SK-N-SH treated with all-trans-retinoic acid at 6 μM for 48 hours (cell line): Measurements from ENCODE around the gene CLEC12A.
"Not testable (repeated sequence)": the region's sequence is repeated elsewhere in the genome, so short reads cannot be mapped to it uniquely, and the experiment has no call there.

ENCODE experiments used
- ATAC-seq: fragments of 200-7000 bp; cut with Tn5 transposase; 3 replicates; pipeline ENCODE4 v1.9.1; 2020; ENCODE audit warnings: mild to moderate bottlenecking, moderate library complexity
- ARNTL ChIP-seq: fragments of 450-650 bp; formaldehyde crosslinking; IDR thresholded peaks from 2 replicates; pipeline ENCODE4 v1.5.0; 2020; ENCODE audit warnings: low read depth, mild to moderate bottlenecking, moderate library complexity, borderline replicate concordance
- BACH2 ChIP-seq: fragments of 250-450 bp; sonication (Bioruptor Pico); IDR thresholded peaks from 2 replicates; pipeline ENCODE4 v1.9.0; 2021; ENCODE audit warnings: mild to moderate bottlenecking, borderline replicate concordance
- CSDC2 ChIP-seq: fragments of 250-450 bp; sonication (Bioruptor Pico); IDR thresholded peaks from 2 replicates; pipeline ENCODE4 v1.5.0; 2020; ENCODE audit warnings: mild to moderate bottlenecking, moderate library complexity
- ESRRG ChIP-seq: fragments of 250-450 bp; sonication (Bioruptor Pico); IDR thresholded peaks from 2 replicates; pipeline ENCODE4 v1.6.1; 2021; ENCODE audit warnings: mild to moderate bottlenecking
- GLIS3 ChIP-seq: fragments of 250-450 bp; sonication (Bioruptor Pico); IDR thresholded peaks from 2 replicates; pipeline ENCODE4 v1.5.0; 2020; ENCODE audit warnings: mild to moderate bottlenecking, moderate library complexity
- ISL1 ChIP-seq: fragments of 250-450 bp; sonication (Bioruptor Pico); IDR thresholded peaks from 2 replicates; pipeline ENCODE4 v2.1.2; 2022; ENCODE audit warnings: mild to moderate bottlenecking, moderate library complexity
- OSR1 ChIP-seq: fragments of 250-450 bp; sonication (Bioruptor Pico); IDR thresholded peaks from 2 replicates; pipeline ENCODE4 v1.8.0; 2022; ENCODE audit warnings: moderate library complexity, mild to moderate bottlenecking, inconsistent platforms
- POU6F1 ChIP-seq: fragments of 250-450 bp; sonication (Bioruptor Pico); IDR thresholded peaks from 2 replicates; pipeline ENCODE4 v1.8.0; 2021; ENCODE audit warnings: low read depth, mild to moderate bottlenecking, moderate library complexity, borderline replicate concordance
- PPARA ChIP-seq: fragments of 250-450 bp; sonication (Bioruptor Pico); IDR thresholded peaks from 2 replicates; pipeline ENCODE4 v1.5.0; 2020; ENCODE audit warnings: mild to moderate bottlenecking, borderline replicate concordance
- RARB ChIP-seq: fragments of 250-450 bp; sonication (Bioruptor Pico); IDR thresholded peaks from 2 replicates; pipeline ENCODE4 v1.8.0; 2021; ENCODE audit warnings: mild to moderate bottlenecking, moderate library complexity
- SNAI2 ChIP-seq: fragments of 250-450 bp; sonication (Bioruptor Pico); IDR thresholded peaks from 2 replicates; pipeline ENCODE4 v1.5.0; 2020; ENCODE audit warnings: mild to moderate bottlenecking, moderate library complexity
- TCF4 ChIP-seq: fragments of 250-450 bp; sonication (Bioruptor Pico); IDR thresholded peaks from 2 replicates; pipeline ENCODE4 v1.8.0; 2021; ENCODE audit warnings: mild to moderate bottlenecking, moderate library complexity, borderline replicate concordance
- TSHZ2 ChIP-seq: fragments of 250-450 bp; sonication (Bioruptor Pico); IDR thresholded peaks from 2 replicates; pipeline ENCODE4 v1.5.0; 2020; ENCODE audit warnings: mild to moderate bottlenecking, moderate library complexity
- ZC3H10 ChIP-seq: fragments of 250-450 bp; sonication (Bioruptor Pico); IDR thresholded peaks from 2 replicates; pipeline ENCODE4 v1.5.1; 2021; ENCODE audit warnings: mild to moderate bottlenecking, moderate library complexity
- ZFP3 ChIP-seq: fragments of 250-450 bp; sonication (Bioruptor Pico); IDR thresholded peaks from 2 replicates; pipeline ENCODE4 v1.5.0; 2020; ENCODE audit warnings: mild to moderate bottlenecking, moderate library complexity
- ZFP30 ChIP-seq: fragments of 450-650 bp; formaldehyde crosslinking; IDR thresholded peaks from 2 replicates; pipeline ENCODE4 v1.5.0; 2022; ENCODE audit warnings: mild to moderate bottlenecking, moderate library complexity
- ZNF565 ChIP-seq: fragments of 450-650 bp; formaldehyde crosslinking; conservative IDR thresholded peaks from 2 replicates; pipeline ENCODE4 v1.5.0; 2020; ENCODE audit warnings: low read depth, mild to moderate bottlenecking, moderate library complexity
- ZNF70 ChIP-seq: fragments of 450-650 bp; formaldehyde crosslinking; IDR thresholded peaks from 2 replicates; pipeline ENCODE4 v1.5.0; 2020; ENCODE audit warnings: mild to moderate bottlenecking, moderate library complexity
- ZNF8 ChIP-seq: fragments of 450-650 bp; formaldehyde crosslinking; IDR thresholded peaks from 2 replicates; pipeline ENCODE4 v1.5.0; 2020; ENCODE audit warnings: mild to moderate bottlenecking, moderate library complexity
- TF ChIP-seq, protein P1 (sequence below): fragments of 250-450 bp; sonication (Bioruptor Pico); IDR thresholded peaks from 2 replicates; pipeline ENCODE4 v1.8.0; 2020; ENCODE audit warnings: mild to moderate bottlenecking, moderate library complexity, borderline replicate concordance
- TF ChIP-seq, protein P2 (sequence below): fragments of 250-450 bp; sonication (Bioruptor Pico); IDR thresholded peaks from 2 replicates; pipeline ENCODE4 v1.5.1; 2020; ENCODE audit warnings: low read depth, mild to moderate bottlenecking, moderate library complexity

CLEC12A gene

GRCh38 chr12:9961106-9961505 lies 10.1 kb upstream of the CLEC12A start:
- TF ChIP-seq ESRRG (CRISPR knock-in tag) (no peak), BACH2 (no peak)
- ATAC-seq: no peak

- TF ChIP-seq POU6F1 (CRISPR knock-in tag) (no peak), ARNTL (CRISPR knock-in tag) (no peak), CSDC2 (CRISPR knock-in tag) (no peak), ZC3H10 (CRISPR knock-in tag) (no peak), ISL1 (no peak), TSHZ2 (CRISPR knock-in tag) (no peak), BACH2 (no peak), ZNF70 (CRISPR knock-in tag) (no peak), PPARA (no peak), ZNF565 (CRISPR knock-in tag) (no peak), TCF4 (CRISPR knock-in tag) (no peak), OSR1 (CRISPR knock-in tag) (no peak), RARB (CRISPR knock-in tag) (no peak), SNAI2 (no peak), ZNF8 (CRISPR knock-in tag) (no peak), ZFP30 (no peak), GLIS3 (no peak)
- TF ChIP-seq, protein P1, sequence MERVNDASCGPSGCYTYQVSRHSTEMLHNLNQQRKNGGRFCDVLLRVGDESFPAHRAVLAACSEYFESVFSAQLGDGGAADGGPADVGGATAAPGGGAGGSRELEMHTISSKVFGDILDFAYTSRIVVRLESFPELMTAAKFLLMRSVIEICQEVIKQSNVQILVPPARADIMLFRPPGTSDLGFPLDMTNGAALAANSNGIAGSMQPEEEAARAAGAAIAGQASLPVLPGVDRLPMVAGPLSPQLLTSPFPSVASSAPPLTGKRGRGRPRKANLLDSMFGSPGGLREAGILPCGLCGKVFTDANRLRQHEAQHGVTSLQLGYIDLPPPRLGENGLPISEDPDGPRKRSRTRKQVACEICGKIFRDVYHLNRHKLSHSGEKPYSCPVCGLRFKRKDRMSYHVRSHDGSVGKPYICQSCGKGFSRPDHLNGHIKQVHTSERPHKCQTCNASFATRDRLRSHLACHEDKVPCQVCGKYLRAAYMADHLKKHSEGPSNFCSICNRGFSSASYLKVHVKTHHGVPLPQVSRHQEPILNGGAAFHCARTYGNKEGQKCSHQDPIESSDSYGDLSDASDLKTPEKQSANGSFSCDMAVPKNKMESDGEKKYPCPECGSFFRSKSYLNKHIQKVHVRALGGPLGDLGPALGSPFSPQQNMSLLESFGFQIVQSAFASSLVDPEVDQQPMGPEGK (CRISPR knock-in tag): no peak
- TF ChIP-seq, protein P2, sequence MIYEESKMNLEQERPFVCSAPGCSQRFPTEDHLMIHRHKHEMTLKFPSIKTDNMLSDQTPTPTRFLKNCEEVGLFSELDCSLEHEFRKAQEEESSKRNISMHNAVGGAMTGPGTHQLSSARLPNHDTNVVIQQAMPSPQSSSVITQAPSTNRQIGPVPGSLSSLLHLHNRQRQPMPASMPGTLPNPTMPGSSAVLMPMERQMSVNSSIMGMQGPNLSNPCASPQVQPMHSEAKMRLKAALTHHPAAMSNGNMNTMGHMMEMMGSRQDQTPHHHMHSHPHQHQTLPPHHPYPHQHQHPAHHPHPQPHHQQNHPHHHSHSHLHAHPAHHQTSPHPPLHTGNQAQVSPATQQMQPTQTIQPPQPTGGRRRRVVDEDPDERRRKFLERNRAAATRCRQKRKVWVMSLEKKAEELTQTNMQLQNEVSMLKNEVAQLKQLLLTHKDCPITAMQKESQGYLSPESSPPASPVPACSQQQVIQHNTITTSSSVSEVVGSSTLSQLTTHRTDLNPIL (CRISPR knock-in tag): no peak
Measured at GRCh38 chr12:9961901-9962300, 9.3 kb upstream of the CLEC12A start.

GRCh38 chr12:9969673-9970072 lies 1.5 kb upstream of the CLEC12A start:
- no peak for TF ChIP-seq ZFP3
- TF ChIP-seq RARB (CRISPR knock-in tag): no peak
- TF ChIP-seq ZC3H10 (CRISPR knock-in tag): no peak
- no peak for TF ChIP-seq ZFP30
- TF ChIP-seq OSR1 (CRISPR knock-in tag): no peak
- TF ChIP-seq ARNTL (CRISPR knock-in tag): no peak
- TF ChIP-seq ZNF70 (CRISPR knock-in tag): no peak
- TF ChIP-seq PPARA: no peak
- no peak for TF ChIP-seq CSDC2 (CRISPR knock-in tag)
- TF ChIP-seq, all 23 proteins: peak for 0

More at GRCh38 chr12:9961901-9962300, 9.3 kb upstream of the CLEC12A start:
- no peak for ATAC-seq

DNA sequence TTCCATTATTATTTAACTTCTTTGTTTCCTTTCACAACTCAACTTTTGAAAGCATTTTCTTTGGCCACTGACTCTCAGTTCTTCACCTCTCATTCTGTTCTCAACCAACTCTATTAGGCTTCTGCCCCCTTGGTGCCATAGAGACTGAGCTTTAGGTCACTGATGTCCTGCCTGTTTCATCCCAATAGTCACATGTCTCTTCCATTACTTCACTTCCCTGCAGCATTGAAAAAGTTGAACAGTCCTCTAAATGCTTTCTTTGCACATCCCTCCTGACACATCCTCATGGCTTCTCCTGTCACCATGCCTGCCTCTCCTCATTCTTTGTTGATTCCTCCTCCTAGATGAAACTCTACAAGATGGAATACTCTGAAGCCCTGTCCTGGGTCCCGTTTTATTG lies 2.7 kb downstream of the CLEC12A start:
- ATAC-seq: no peak
- TF ChIP-seq, protein P1 (CRISPR knock-in tag): no peak
- no peak for TF ChIP-seq ZNF565 (CRISPR knock-in tag)
- TF ChIP-seq ZNF70 (CRISPR knock-in tag): no peak
- TF ChIP-seq ESRRG (CRISPR knock-in tag): no peak

More at GRCh38 chr12:9969673-9970072, 1.5 kb upstream of the CLEC12A start:
- no peak for ATAC-seq

DNA sequence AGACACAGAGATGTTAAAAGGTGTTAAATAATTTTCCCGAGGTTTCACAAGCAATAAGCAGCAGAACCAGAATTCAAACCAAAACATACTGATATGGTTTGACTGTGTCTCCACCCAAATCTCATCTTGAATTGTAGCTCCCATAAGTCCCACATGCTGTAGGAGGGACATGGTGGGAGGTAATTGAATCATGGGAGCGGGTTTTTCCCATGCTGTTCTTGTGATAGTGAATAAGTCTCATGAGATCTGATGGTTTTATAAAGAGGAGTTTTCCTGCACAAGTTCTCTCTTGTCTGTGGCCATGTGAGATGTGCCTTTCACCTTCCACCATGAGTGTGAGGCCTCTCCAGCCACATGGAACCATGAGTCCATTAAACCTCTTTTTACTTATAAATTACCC lies 3.5 kb downstream of the CLEC12A start:
- not testable (repeated sequence) for ATAC-seq
